Measurements from ENCODE around the gene PDZD8.
"Not testable (repeated sequence)": the region's sequence is repeated elsewhere in the genome, so short reads cannot be mapped to it uniquely, and the experiment has no call there.

PDZD8 gene

GRCh38 chr10:117237401-117237991 lies 137.7 kb downstream of the PDZD8 start:
- Histone ChIP-seq H3K9ac (ENCODE audit: low read depth, low read length) (no peak overlapping the region), H3K4me1 (ENCODE audit: insufficient read depth, low read length) (no peaks in the 10 kb centered on the region), H3K9me3 (ENCODE audit: control insufficient read depth, insufficient read depth, low read length) (no peaks in the 10 kb centered on the region), H3K36me3 (ENCODE audit: insufficient read depth, low read length) (no peaks in the 10 kb centered on the region)

- H3K9me3 ChIP-seq (ENCODE audit: control insufficient read depth, insufficient read depth, low read length); H3K36me3 ChIP-seq (ENCODE audit: insufficient read depth, low read length); H3K4me1 ChIP-seq (ENCODE audit: insufficient read depth, low read length); H3K9ac ChIP-seq (ENCODE audit: low read depth, low read length): not testable (repeated sequence)
Measured at GRCh38 chr10:117230107-117230506, 145.1 kb downstream of the PDZD8 start.

- Histone ChIP-seq H3K36me3 (ENCODE audit: insufficient read depth, low read length) (no peaks in the 10 kb centered on the region), H3K4me1 (ENCODE audit: insufficient read depth, low read length) (no peaks in the 10 kb centered on the region), H3K9ac (ENCODE audit: low read depth, low read length) (no peak overlapping the region), H3K9me3 (ENCODE audit: control insufficient read depth, insufficient read depth, low read length) (no peaks in the 10 kb centered on the region; the same call in 1 of the 2 replicates)
Measured at GRCh38 chr10:117228210-117228609, 147.0 kb downstream of the PDZD8 start.
